Measurements from ENCODE around the gene CYTH3. TPM values are rescaled to one million over a fixed set of nuclear protein-coding genes. Genes with fewer than 3 reads are reported as not detected.
A peak's percentile ranks its signal among the peaks of the same experiment; 100 is the strongest.

The CYTH3 gene
- total RNA-seq, 4 donors from 2014 or later: 41.0 to 75.5 (median 56.7) TPM

DNA sequence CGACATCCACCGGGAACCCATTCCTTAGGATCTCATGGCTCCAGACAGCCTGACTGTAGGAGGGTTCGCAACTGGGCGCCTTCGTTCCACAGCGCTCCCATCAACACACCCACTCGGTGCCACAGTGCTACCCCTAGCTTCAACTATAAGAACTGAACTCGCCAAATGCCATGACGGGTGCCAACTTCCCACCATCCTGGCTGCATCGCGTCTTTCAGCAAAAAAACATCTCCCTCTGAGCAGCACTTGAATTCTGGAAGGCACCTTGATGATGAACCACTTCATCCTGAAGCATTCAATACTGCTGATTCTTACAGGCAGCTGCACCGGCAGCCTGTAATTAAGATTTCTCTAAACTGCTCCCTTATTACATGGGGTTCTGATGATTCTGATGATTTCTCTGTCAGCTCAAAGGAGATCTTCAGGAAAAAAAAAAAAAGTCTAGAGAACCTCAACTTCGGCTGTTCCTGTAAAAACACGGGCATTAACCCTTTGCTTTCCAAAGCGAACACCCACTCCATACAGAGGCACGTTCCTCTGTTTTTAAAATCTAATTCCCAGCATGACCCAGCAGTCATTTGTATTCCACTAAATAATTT is 1.3 kb downstream of the CYTH3 start:
- WGBS, 2 donors: 1 to 2% methylated on average over 16 of the region's 16 CpGs

GRCh38 chr7:6269527-6269926 is 2.9 kb downstream of the CYTH3 start:
- Histone ChIP-seq H3K4me3 (replicated peaks in 1 of 3) (no peak overlapping the region), H3K27me3 (no peaks in the 10 kb centered on the region), H3K36me3 (no peaks in the 10 kb centered on the region), H3K27ac (no peak overlapping the region), H3K4me1 (peaks cover 5 to 18% of the 10 kb centered on the region in 2 donors), H3K9me3 (no peaks in the 10 kb centered on the region)
- 62 to 64% methylated on average over 4 of the region's 4 CpGs for WGBS, 2 donors
- intact Hi-C loops (cut with DNase I): loop anchor here (10.0 kb wide), 1 partner anchor 55 kb away; no protein-coding TSS in a partner anchor
- no peak for DNase-seq
- TF ChIP-seq POLR2A (IDR thresholded peaks at IDR 0.05) (no peak), CTCF (IDR thresholded peaks at IDR 0.05) (no peak)

More for the DNA sequence above, 1.3 kb downstream of the CYTH3 start:
- Histone ChIP-seq H3K4me3 (replicated peaks in 1 of 3) (peak overlapping the region; percentile 12 to 93 (median 61)), H3K27me3 (no peaks in the 10 kb centered on the region), H3K4me1 (peaks cover 5 to 18% of the 10 kb centered on the region in 2 donors), H3K36me3 (no peaks in the 10 kb centered on the region), H3K27ac (peak overlapping the region in 2 of 3 donors; percentile 64 to 78), H3K9me3 (no peaks in the 10 kb centered on the region)
- DNase-seq: peak; percentile 80 to 85
- TF ChIP-seq POLR2A (IDR thresholded peaks at IDR 0.05): no peak
- peak in 4 of 6 experiments; percentile 44 to 58 (median 54) for TF ChIP-seq CTCF (IDR thresholded peaks at IDR 0.05)
- intact Hi-C loops (cut with DNase I): loop anchor here (10.0 kb wide), 1 partner anchor 96 kb away; no protein-coding TSS in a partner anchor

- TF ChIP-seq CTCF (IDR thresholded peaks at IDR 0.05): no peak
- TF ChIP-seq POLR2A (IDR thresholded peaks at IDR 0.05): no peak
- Histone ChIP-seq H3K36me3 (no peaks in the 10 kb centered on the region), H3K27ac (no peak overlapping the region), H3K27me3 (no peaks in the 10 kb centered on the region), H3K4me3 (replicated peaks in 1 of 3) (no peak overlapping the region), H3K4me1 (peaks cover 5 to 18% of the 10 kb centered on the region in 2 donors), H3K9me3 (no peaks in the 10 kb centered on the region)
- DNase-seq: no peak
- intact Hi-C loops (cut with DNase I): loop anchor here (10.0 kb wide), 1 partner anchor 56 kb away; no protein-coding TSS in a partner anchor
- WGBS, 2 donors: 73 to 77% methylated on average over 5 of the region's 5 CpGs
These were observed 3.5 kb downstream of the CYTH3 start for GRCh38 chr7:6268907-6269306.

- Histone ChIP-seq H3K9me3 (no peaks in the 10 kb centered on the region), H3K4me1 (peaks cover 5 to 16% of the 10 kb centered on the region in 2 donors), H3K27ac (no peak overlapping the region), H3K27me3 (no peaks in the 10 kb centered on the region), H3K4me3 (replicated peaks in 1 of 3) (no peak overlapping the region), H3K36me3 (no peaks in the 10 kb centered on the region)
- no peak for DNase-seq
- intact Hi-C loops (cut with DNase I): loop anchor here (10.0 kb wide), 1 partner anchor 57 kb away; no protein-coding TSS in a partner anchor
- WGBS, 2 donors: 95 to 96% methylated on average over 18 of the region's 18 CpGs
- TF ChIP-seq CTCF (IDR thresholded peaks at IDR 0.05) (no peak), POLR2A (IDR thresholded peaks at IDR 0.05) (no peak)
These were observed 4.2 kb downstream of the CYTH3 start for GRCh38 chr7:6268023-6268900.
